Spinal cord (tissue), 10 donors: ENCODE results near the gene FMO2. TPM values are rescaled to one million over a fixed set of nuclear protein-coding genes. Genes with fewer than 3 reads are reported as not detected.
A peak's percentile ranks its signal among the peaks of the same experiment; 100 is the strongest.

Source experiments
- DNase-seq, 6 donors: peaks; one replicate each; pipeline versions ENCODE4 v3.0.0 to v3.0.0-alpha.2; 2013 to 2015; ENCODE audit warnings: low spot score in 6 of 6, low read depth in 4 of 6
- H3K27ac ChIP-seq: one replicate; pipeline ENCODE4 v1.5.1; 2013; ENCODE audit warnings: low read depth, low read length, control low read depth
- H3K27me3 ChIP-seq: one replicate; pipeline ENCODE4 v1.6.1; 2013; ENCODE audit warnings: low read length; ENCODE audit not compliant: control insufficient read depth, insufficient read depth
- H3K36me3 ChIP-seq: one replicate; pipeline ENCODE4 v1.6.1; 2013; ENCODE audit warnings: low read length; ENCODE audit not compliant: control insufficient read depth, insufficient read depth
- H3K4me1 ChIP-seq: one replicate; pipeline ENCODE4 v1.6.1; 2013; ENCODE audit warnings: low read length; ENCODE audit not compliant: control insufficient read depth, insufficient read depth
- H3K4me3 ChIP-seq: one replicate; pipeline ENCODE4 v1.5.1; 2013; ENCODE audit warnings: low read depth, low read length, control low read depth
- H3K9me3 ChIP-seq: one replicate; pipeline ENCODE4 v1.6.1; 2013; ENCODE audit warnings: low read length; ENCODE audit not compliant: control insufficient read depth, insufficient read depth
- WGBS: methylation state at CpG from one replicate; pipeline ENCODE4 v1.1.5; 2013; ENCODE audit warnings: missing lambda C conversion rate; ENCODE audit not compliant: insufficient coverage; 5-methylcytosine and 5-hydroxymethylcytosine counted together
- polyA plus RNA-seq, 2 donors: library from polyadenylated mRNA; unstranded; fragments of 120-200 nt; gene quantifications; one replicate each; pipeline ENCODE4 v1.2.1, GENCODE V29; 2013; ENCODE audit not compliant: insufficient read length in 2 of 2
- total RNA-seq, 2 donors: library from RNA; depleted of rRNA in 1 of 2; stranded (reverse); fragments of 120-200 nt in 1 of 2; fragments of >200 nt in 1 of 2; gene quantifications; one replicate each; pipeline versions ENCODE4 v1.2.3 to v1.2.4, GENCODE V29; 2013 to 2014
- donor health status: healthy.

The FMO2 gene
- total and polyA plus RNA-seq, 4 donors = 2.5 to 8.7 (median 4.9) TPM

- no peaks in the 10 kb centered on the region for H3K36me3 ChIP-seq
- no CpG with 5 or more reads among the region's 2 CpGs for WGBS
- no peak overlapping the region for H3K27ac ChIP-seq
- H3K27me3 ChIP-seq = no peaks in the 10 kb centered on the region
- no peaks in the 10 kb centered on the region for H3K4me1 ChIP-seq
- DNase-seq = no peak
- H3K4me3 ChIP-seq = no peak overlapping the region
- H3K9me3 ChIP-seq = no peaks in the 10 kb centered on the region
Measured at GRCh38 chr1:171167785-171168184, 17.3 kb upstream of the FMO2 start.

- WGBS = no CpG with 5 or more reads among the region's 2 CpGs
- Histone ChIP-seq H3K4me1 (no peaks in the 10 kb centered on the region), H3K27ac (no peak overlapping the region), H3K27me3 (no peaks in the 10 kb centered on the region), H3K4me3 (no peak overlapping the region), H3K9me3 (no peaks in the 10 kb centered on the region), H3K36me3 (no peaks in the 10 kb centered on the region)
- no peak for DNase-seq
Measured at GRCh38 chr1:171172471-171172870, 12.6 kb upstream of the FMO2 start.

GRCh38 chr1:171173069-171173468 lies 12.0 kb upstream of the FMO2 start:
- Histone ChIP-seq H3K27ac (no peak overlapping the region), H3K4me1 (no peaks in the 10 kb centered on the region), H3K9me3 (no peaks in the 10 kb centered on the region), H3K4me3 (no peak overlapping the region), H3K27me3 (no peaks in the 10 kb centered on the region), H3K36me3 (no peaks in the 10 kb centered on the region)
- DNase-seq = no peak
- WGBS = no CpG with 5 or more reads among the region's 1 CpG

- Histone ChIP-seq H3K4me3 (no peak overlapping the region), H3K4me1 (no peaks in the 10 kb centered on the region), H3K27me3 (no peaks in the 10 kb centered on the region), H3K9me3 (no peaks in the 10 kb centered on the region), H3K36me3 (no peaks in the 10 kb centered on the region), H3K27ac (no peak overlapping the region)
- no peak for DNase-seq
- WGBS = no CpG with 5 or more reads among the region's 1 CpG
Measured at GRCh38 chr1:171174560-171175294, 10.4 kb upstream of the FMO2 start.

- 92% methylated on average over 3 of the region's 4 CpGs for WGBS
- no peak overlapping the region for H3K27ac ChIP-seq
- H3K4me3 ChIP-seq = no peak overlapping the region
- H3K4me1 ChIP-seq = no peaks in the 10 kb centered on the region
- no peak for DNase-seq
- H3K36me3 ChIP-seq = no peaks in the 10 kb centered on the region
- no peaks in the 10 kb centered on the region for H3K27me3 ChIP-seq
- no peaks in the 10 kb centered on the region for H3K9me3 ChIP-seq
Measured at GRCh38 chr1:171177261-171177660, 7.8 kb upstream of the FMO2 start.

- no CpG with 5 or more reads among the region's 5 CpGs for WGBS
- no peaks in the 10 kb centered on the region for H3K36me3 ChIP-seq
Measured at GRCh38 chr1:171179318-171180227, 5.5 kb upstream of the FMO2 start.

GRCh38 chr1:171180670-171181069 lies 4.4 kb upstream of the FMO2 start:
- Histone ChIP-seq H3K4me3 (no peak overlapping the region), H3K4me1 (no peaks in the 10 kb centered on the region), H3K9me3 (no peaks in the 10 kb centered on the region), H3K36me3 (no peaks in the 10 kb centered on the region), H3K27me3 (no peaks in the 10 kb centered on the region), H3K27ac (no peak overlapping the region)
- no CpG with 5 or more reads among the region's 2 CpGs for WGBS
- peak in 1 of 6 donors; percentile 31 for DNase-seq

More at GRCh38 chr1:171179318-171180227, 5.5 kb upstream of the FMO2 start:
- no peak for DNase-seq
- Histone ChIP-seq H3K27ac (no peak overlapping the region), H3K4me1 (no peaks in the 10 kb centered on the region), H3K4me3 (no peak overlapping the region), H3K27me3 (no peaks in the 10 kb centered on the region), H3K9me3 (no peaks in the 10 kb centered on the region)

GRCh38 chr1:171188388-171189266 lies 3.5 kb downstream of the FMO2 start:
- H3K27me3 ChIP-seq = no peaks in the 10 kb centered on the region
- WGBS = no CpG with 5 or more reads among the region's 11 CpGs
- no peak overlapping the region for H3K27ac ChIP-seq
- DNase-seq = peak in 2 of 6 donors; percentile 11 to 27
- no peaks in the 10 kb centered on the region for H3K36me3 ChIP-seq
- no peaks in the 10 kb centered on the region for H3K4me1 ChIP-seq
- H3K4me3 ChIP-seq = no peak overlapping the region
- H3K9me3 ChIP-seq = no peaks in the 10 kb centered on the region

GRCh38 chr1:171191992-171192391 lies 6.9 kb downstream of the FMO2 start:
- WGBS = no CpG with 5 or more reads among the region's 1 CpG
- Histone ChIP-seq H3K36me3 (no peaks in the 10 kb centered on the region), H3K4me1 (no peaks in the 10 kb centered on the region), H3K4me3 (no peak overlapping the region), H3K27me3 (no peaks in the 10 kb centered on the region), H3K27ac (no peak overlapping the region), H3K9me3 (no peaks in the 10 kb centered on the region)
- DNase-seq = no peak
